HL-60/S4 (cell line): ENCODE data around the gene SND1.

Experiments
- in situ Hi-C: fragments of 300-500 bp; cut with MboI; formaldehyde crosslinking; loops from 2 replicates; pipeline ENCODE4 v1.14.3; 2022; ENCODE audit warnings: low sequenced_read_pairs

SND1 gene

DNA sequence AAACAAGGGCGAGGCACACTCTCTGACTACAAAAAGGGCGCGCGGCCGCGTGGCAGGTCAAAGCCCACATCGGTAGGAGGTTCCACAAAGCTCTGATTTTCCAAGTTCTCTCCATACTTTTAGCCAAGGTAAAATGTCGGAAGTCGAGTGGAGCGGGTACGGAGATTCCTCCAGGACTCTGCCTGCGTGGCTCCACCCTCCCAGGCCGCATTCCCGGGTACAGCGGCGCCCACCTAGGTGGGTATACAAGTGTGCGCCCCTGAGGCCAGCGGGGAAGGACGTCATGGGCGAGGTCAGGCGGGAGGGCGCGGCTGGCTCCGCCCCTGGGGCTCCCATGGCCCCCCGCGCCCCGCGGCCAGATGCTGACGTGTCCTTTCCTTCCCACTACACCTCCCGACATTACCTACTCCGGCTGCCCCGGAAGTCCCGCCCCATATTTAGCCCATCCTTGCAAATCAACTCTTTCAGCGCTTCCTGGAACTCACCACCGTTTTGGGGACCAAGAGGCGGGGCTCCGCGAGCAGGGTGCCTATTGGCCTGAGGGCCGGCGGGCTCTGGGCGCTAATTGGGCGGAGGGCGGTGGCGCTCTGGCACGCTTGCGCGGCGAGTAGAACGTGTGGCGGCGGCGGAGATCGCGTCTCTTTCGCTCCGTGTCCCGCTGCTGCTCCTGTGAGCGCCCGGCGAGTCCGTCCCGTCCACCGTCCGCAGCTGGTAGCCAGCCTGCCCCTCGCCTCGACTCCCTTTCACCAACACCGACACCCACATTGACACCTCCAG is at the start of gene SND1:
Gene SND1, plus strand, starts transcription at position 639 of the 777 bp plus-strand sequence. CDS start 180 bp downstream, outside the sequence.
- in situ Hi-C loops, result no loop called here

DNA sequence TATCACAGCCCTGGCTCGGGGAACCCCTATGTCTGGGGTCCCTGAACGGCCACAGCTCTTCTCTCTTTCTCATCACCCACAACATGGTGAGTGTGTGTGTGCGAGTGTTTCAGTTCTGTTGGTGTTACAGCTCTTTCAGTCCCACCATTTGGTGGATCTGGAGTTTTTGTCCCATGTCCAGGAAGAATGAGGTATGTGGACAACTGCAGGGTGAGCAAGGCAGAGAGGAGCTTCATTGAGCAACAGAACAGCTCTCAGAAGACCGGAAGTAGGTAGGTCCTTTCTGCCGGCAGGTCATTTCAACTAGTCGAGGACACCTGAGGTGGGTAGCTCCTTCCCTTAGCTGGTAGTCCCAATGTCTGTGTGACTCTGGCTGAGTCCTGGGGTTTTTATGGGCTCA is 43.5 kb upstream of the SND1 start:
- in situ Hi-C loops, result no loop called here

DNA sequence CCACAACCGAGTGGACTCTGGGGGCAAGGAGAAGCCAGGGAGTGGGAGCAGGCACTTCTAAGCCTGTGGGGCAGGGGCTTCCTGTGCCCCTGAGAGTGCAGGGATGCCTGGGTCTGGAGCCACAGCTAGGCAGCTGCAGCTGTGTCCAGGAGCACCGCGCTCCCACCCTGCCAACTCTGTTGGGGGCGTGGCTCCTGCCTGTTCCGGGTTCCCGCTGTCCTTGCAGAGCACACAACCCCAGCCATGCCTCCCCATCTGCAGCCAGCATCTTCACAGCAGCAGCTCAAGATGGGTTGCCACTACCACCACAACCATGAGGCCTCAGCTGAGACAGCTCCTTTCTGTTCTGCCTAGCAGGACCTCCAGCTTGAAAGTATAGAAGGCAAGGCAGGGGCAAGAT is 42.7 kb upstream of the SND1 start:
- in situ Hi-C loops, result no loop called here

DNA sequence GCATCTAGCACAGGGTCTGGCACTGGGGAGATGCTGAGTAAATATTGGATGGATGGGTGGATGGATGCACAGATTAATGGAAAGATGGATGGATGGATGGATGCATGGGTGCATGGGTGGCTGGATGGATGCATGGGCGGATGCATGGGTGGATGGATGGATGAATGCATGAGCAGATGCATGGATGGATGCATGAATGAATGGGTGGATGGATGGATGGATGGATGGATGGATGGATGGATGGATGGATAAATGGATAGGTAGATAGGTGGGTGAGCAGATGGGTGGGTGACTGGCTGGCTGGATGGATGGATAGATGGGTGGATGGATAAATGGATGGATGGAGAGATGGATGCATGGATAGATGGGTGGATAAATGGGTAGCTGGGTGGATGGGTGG is 39.7 kb upstream of the SND1 start:
- in situ Hi-C loops, result no loop called here

DNA sequence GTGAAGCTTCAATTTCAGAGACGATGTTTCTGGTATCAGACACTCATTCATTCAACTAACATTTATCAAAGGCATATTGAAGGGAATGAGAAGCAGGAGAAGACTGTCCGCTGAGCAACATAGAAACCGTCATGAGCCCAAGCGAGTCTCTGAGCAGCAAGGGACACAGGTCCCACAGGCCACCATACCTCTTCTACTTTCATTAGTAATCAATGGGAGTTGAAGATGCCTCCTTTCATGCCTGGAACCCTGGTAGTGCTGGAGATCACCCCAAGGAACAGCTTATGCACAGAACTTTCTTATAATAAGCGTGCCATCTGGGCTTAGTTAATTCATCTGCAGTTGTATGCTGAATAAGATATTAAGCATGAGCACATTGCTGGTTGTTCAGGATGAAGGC is 35.3 kb upstream of the SND1 start:
- in situ Hi-C loops, result no loop called here

DNA sequence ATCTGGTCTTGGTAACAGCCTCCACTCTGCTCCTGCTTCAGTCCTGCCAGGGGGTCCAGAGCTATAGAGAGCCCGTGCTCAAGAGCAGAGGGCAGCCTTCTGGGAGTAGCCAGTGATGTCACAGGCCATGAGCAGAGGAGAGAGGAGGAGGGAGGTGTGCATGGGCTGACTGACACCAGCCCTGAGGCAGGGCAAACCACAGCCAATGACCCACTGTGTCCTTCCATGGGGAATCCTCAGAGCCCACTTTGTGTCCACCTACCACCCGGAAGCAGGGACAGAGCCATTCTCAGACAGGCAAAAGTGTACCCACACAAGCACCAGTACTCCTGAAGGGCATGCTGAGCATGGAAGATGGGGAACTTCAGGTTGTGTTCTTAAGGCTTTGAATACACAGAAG is 34.0 kb upstream of the SND1 start, which contains the start of gene PAX4:
Gene PAX4, minus strand, starts transcription at position 101 of the 400 bp plus-strand sequence. CDS start 2,214 bp downstream, outside the sequence.
- in situ Hi-C loops, result no loop called here

DNA sequence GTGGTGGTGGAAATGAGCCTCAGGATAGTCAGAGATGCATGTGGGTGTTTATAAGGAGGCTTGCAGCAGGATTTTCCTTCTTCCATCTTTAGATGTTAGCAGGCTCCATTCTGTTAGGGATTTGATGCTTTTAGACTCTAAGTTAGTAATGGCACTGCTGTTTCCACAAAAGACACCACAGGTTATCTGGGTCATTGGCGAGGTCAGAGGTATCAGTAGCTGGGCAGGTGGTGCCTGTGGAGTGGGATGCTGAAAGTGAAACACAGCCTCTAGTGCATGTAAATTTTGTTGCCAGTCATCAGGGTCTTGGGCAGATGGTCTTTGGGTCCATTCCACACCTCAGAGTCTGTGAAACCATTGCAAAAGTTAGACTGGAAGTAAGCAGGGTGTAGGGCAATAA is 33.2 kb upstream of the SND1 start:
- in situ Hi-C loops, result no loop called here

DNA sequence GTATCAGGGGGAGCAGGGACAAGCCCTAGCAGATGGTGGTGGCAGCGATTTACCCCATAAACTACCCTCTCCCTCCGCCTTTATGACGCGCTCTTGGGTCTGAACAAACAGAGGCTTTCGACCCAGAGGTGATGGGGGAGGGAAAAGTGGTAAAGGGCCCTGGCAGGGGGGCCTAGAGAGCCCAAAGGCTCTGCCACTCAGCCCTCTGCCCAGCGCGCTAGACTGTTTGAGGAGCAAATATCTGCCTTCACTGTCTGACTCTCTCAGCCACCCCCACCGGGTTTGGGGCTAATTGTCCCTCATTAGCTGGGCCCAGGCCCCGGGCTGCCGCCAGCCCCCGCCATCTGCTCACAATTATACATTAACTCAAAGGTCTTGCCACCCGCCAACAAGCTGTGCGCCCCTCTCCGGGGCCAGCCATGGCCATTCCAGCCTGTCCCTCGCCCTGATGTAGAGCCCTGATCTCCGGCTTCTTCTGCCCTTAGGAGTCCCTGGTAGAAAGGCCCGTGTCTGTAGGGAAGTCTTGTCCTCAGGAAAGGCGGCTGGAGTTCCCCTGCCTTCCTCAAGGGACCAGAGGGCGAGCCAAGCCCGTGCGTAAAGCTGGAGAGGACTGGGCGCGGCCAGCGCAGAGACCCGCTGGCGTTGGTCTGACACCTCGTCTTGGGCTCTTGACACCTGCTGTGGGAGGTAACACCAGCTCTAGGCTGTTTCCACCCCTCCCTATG is 32.2 kb upstream of the SND1 start:
- in situ Hi-C loops, result no loop called here

DNA sequence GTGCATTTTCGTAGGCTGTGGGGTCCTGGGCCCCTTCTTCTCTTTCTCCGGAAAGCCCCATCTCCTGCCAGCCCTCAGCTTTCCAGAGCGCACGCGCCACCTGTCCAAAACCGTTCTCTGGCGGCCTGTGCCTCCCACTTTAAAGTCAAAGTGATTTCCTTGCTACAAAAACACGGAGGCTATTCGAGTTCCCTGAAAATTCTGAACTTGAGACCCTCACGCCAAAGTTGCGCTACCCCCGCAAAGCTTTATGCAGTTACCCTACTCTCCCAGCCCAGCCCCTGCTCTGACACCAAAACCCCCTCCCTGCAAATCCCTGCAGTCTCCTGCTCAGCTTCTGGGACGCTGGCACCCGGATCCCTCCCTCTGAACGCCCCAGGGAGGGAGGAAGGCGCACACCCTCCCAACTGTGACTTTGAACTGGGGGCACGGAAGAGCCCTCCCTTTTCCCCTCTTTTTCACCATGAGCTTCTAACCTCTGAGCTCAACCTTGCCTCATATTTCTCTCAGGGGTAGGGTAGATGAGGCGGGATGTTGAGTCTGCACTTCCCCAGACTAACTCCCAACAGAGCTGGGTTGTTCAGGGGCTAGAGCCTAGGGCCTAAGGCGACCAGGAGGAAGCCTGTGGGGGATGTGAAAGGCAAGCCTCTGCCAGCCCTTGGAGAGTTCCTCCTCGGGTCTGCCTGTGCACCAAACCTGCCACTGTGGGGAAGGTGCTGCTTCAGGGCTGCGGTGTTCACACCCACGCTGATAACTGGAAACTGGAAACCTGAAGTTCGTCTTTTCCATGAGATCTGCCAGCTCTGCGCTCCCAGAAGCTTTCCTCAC is 31.4 kb upstream of the SND1 start:
- in situ Hi-C loops, result no loop called here

DNA sequence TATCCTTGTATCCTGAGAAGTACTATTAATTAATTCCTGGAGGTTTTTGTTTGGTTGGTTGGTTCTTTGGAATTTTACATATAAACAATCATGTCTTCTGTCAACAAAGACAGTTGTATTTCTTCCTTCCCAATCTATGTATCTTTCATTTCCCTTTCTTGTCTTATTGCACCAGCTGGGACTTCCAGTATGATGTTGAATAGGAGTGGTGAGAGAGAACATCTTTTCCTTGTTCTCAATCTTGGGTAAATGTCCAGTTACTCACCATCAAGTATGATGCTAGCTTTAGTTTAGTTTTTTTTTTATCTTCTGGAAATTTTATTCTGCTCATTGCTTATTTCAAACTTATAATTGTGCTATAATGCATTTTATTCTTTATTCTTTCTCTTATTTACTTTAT is 26.7 kb upstream of the SND1 start:
- in situ Hi-C loops, result no loop called here

DNA sequence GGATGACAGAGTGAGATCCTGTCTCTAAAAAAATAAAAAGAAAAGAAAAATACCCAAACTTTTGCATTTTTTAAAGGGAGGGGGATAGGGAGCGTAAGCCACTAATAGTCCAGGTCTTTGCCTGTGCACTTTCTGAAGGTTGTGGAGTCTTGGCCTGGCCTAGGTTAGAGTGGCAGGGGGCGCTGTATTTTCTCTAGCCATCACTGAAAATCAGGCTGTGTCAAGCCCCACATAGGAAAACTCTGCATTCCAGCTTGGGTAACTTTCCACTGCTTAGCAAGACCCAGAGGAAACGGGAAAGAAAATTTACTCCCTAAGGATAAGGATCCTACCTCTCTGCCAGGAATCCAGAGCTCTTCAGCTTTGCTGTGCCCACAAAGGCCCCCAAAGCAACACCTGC is 23.5 kb upstream of the SND1 start:
- in situ Hi-C loops, result no loop called here

DNA sequence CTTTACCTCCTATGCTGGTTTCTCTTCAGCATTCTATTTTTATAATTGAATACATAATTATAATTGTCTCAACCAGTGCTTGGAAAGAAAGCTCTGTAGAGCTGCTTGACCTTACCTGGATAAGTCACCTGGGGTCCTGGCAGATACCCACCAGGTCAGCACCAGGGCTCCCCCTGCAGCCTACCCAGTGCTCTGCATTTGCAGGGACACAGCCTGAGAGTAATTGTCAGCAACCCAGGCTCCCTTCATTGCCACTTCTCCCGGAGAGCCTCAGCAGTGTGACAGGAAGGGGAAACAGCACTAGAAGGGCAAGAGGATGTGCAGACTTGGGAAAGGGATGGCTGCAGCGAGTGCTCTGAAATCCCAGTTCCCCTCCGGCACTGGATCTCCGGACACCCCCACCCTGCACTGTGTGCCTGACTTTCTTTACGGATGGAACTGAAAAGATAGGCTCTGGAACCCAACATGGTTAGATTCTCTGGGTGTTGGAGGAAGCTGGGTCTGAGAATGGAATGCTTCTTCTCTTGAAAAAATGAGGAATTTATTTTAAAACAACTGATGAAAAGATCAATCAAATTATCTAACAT is 22.6 kb upstream of the SND1 start:
- in situ Hi-C loops, result no loop called here

DNA sequence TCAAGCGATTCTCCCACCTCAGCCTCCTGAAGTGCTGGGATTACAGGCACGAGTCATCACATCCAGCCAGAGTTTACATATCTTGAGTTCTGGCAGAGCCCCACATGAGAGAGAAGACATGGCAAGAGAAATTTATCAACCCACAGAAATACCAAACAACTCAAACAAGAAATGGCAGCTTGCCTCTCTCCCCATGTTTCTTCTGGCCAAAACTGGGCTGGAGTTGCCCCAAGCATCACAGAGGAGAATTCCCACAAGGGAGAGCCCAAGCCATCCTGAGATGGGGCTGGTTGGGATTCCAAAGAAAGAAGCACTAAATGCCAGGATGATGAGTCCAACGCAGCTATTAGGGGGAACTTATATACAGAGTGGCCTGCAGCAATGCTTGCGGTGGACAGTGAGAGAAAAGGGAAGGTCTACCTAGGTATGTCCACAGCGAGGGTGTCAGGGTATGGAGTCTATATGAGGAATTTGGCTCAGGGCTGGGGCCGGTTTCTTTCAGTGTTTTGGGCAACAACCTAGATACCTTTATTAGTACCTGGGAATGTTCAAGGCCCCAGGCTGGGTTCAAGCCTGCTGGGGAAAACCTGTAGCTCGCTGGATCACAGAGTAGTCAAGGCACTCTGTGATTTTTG is 19.6 kb upstream of the SND1 start:
- in situ Hi-C loops, result no loop called here

DNA sequence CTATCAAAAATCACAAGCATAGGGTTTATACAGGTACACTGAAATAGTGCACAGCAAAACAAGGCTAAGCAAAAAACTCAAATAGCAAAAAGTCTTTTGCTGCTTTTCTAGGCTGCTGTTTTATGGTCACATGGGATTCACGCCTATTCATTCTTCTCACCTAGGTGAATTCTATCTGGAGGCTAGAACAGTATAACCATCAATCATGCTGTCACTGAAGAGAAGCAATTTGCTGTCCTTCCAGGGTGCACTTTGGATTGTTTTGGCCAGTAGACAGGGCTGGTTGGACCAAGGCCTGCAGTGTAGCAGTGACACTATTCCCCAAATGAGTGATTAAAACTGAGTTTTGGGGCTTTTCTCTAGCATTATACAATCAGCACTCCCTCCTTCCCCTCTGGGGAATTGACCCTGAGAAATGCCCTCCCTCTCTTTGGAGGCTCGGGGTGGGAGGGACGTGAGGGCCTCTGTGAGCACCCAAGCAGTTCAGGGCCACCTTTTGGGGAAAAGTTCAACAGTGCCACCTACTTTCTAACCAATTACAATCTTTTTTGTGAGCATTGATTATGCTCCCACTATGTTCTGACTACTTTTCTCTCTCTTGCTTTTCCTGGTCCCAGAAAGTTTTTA is 16.2 kb upstream of the SND1 start:
- in situ Hi-C loops, result no loop called here

DNA sequence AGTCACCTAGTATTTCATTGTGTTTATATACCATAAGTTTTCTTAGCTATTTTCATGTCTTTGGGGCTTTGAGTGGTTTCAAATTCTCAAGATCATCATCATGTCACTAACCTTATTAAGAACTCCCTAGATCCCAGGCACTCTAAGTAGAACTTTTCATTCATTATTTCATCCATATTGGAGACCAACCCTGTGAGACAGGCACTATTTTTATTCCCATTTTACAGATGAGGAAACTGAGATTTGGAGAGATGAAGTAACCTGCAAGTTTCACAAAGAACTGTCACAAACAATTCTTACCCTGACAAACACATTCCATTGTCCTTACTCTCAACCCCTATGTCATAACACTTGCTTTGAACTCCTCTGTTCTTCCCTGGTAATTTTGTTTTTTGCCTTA is 13.8 kb upstream of the SND1 start:
- in situ Hi-C loops, result no loop called here

DNA sequence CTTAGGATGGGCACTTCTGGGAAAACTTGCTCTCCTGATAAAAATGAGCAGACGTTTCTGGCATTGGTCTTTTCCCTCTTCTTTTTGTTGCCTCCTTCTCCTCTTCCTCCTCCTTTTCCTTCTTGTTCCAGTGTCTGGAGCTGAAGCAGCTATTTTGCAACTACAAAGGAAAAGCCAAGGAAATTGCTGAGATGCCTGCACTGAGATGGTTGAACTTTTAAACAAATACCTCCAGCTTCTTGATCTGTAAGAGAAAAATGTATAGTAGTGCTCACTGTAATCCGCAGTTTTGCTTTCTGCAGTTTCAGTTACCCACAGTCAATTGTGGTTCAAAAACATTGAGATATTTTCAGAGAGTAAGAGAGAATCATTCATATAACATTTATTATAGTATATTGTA is 7.5 kb upstream of the SND1 start:
- in situ Hi-C loops, result no loop called here

DNA sequence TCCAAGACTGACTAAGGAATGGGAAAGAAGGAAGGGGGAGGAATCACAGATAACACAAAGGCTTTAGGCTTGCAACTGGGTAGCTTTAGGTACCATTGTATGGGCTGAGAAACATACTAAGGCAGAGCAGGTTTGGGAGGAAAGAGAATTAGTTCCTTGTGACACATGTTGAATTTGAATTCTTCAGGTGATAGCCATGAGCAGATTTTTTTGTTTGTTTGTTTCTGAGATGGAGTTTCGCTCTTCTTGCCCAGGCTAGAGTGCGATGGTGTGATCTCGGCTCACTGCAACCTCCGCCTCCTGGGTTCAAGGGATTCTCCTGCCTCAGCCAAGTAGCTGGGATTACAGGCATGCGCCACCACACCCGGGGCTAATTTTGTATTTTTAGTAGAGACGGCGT is 4.4 kb upstream of the SND1 start:
- in situ Hi-C loops, result no loop called here

DNA sequence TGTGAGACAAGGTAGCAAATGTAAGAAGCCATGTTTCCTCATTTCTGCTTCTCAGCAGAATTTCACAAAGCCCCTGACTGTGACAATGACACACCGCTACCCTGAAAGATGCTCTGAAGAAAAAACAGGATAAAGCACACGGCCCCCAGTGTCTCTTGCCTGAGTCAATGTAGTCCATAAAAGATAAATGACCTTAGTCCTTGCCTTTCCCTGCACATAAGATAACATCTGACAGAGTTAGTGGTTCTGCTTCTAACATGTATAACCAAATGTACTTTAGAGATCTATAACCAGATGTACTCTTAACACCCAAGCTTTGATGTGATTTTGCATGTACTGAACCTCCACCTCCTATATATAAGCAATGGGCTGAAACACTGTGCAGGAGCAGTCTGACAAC is 3.0 kb upstream of the SND1 start:
- in situ Hi-C loops, result no loop called here

DNA sequence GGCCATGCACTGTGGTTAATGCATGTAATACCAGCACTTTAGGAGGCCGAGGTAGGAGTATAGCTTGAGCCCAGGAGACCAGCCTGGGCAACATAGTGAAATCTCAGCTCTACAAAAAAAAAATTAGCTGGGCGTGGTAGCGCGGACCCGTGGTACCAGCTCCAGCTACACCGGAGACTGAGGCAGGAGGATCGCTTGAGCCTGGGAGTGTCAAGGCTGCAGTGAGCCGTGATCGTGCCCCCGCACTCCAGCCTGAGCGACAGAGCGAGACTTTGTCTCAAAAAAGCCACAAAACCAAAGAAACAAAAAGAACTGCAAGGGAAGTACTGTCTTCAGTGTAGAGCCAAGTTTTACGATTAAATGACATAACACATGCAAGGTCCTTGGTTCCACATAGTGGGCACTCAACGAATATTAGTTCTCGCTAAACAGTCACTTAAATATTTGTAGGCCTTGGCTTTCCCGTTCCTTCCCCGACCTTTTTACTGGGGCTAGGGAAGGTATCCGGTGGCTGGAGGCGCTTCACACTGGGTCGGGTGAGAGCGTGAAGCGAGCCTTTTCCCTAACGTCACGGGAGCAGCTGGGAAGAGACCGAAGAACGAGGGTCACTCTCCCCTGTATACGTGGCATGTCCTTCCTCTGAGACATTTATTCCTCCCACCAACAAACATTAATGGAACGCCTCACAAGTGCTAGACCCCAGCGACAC is 993 bp upstream of the SND1 start:
- in situ Hi-C loops, result no loop called here
